ENCODE results near the gene CRACR2A.

DNA sequence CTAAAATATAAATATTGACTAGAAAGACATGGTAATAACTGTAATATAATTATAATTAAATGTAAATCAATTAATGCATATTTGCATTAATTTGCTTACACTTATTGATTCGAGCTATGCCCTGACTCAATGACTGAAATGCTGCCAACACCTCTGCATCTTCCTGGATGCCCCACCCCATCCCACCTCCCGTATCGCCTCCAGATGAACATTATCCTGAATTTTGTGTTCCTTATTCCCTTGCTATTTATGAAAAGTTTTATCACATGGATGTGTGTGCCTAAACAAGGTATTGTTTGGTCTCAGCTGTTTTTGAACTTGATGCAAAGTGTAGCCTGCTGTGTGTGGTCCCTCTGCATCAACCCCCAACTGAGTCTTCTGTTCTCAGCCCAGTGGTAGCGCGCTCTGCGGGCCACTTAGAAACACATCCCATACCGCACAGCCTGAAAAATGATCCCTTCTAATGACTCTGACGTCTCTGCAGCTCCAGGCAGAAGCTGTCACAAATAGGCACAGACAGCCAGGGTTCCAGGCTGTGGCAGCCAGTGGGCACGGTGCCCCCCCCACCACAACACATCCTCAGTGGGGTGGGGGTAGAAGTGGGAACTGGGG lies 165.4 kb downstream of the CRACR2A start:
- TF ChIP-seq, protein P1, sequence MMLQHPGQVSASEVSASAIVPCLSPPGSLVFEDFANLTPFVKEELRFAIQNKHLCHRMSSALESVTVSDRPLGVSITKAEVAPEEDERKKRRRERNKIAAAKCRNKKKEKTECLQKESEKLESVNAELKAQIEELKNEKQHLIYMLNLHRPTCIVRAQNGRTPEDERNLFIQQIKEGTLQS (IDR thresholded peaks at IDR 0.05), result no peak
- TF ChIP-seq, protein P1 (CRISPR knock-in tag; conservative IDR thresholded peaks at IDR 0.05), result no peak
- TF ChIP-seq POLR2G (IDR thresholded peaks at IDR 0.05; ENCODE audit: low read depth, low read length), result no peak
- no peak for TF ChIP-seq CREM (IDR thresholded peaks at IDR 0.05; ENCODE audit: low read depth)
- TF ChIP-seq, protein P2, sequence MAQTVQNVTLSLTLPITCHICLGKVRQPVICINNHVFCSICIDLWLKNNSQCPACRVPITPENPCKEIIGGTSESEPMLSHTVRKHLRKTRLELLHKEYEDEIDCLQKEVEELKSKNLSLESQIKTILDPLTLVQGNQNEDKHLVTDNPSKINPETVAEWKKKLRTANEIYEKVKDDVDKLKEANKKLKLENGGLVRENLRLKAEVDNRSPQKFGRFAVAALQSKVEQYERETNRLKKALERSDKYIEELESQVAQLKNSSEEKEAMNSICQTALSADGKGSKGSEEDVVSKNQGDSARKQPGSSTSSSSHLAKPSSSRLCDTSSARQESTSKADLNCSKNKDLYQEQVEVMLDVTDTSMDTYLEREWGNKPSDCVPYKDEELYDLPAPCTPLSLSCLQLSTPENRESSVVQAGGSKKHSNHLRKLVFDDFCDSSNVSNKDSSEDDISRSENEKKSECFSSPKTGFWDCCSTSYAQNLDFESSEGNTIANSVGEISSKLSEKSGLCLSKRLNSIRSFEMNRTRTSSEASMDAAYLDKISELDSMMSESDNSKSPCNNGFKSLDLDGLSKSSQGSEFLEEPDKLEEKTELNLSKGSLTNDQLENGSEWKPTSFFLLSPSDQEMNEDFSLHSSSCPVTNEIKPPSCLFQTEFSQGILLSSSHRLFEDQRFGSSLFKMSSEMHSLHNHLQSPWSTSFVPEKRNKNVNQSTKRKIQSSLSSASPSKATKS (CRISPR knock-in tag; IDR thresholded peaks at IDR 0.05), result no peak

All from K562 (cell line).